ENCODE data around the gene ADCY7.
"Not testable (repeated sequence)": the region's sequence is repeated elsewhere in the genome, so short reads cannot be mapped to it uniquely, and the experiment has no call there.

ADCY7 gene

GRCh38 chr16:50345210-50345609 is 78.9 kb downstream of the ADCY7 start:
- DNase-seq: not testable (repeated sequence)

GRCh38 chr16:50351116-50351515 is 84.8 kb downstream of the ADCY7 start:
- no peak for DNase-seq

- no peak for DNase-seq
These were observed 85.6 kb downstream of the ADCY7 start for GRCh38 chr16:50351952-50352351.

- no peak for DNase-seq
These were observed 87.7 kb downstream of the ADCY7 start for GRCh38 chr16:50354082-50354481.

GRCh38 chr16:50354629-50355456 is 88.5 kb downstream of the ADCY7 start:
- no peak for DNase-seq

GRCh38 chr16:50359626-50360025 is 93.3 kb downstream of the ADCY7 start:
- DNase-seq: no peak

GRCh38 chr16:50360033-50360778 is 93.9 kb downstream of the ADCY7 start:
- no peak for DNase-seq

- DNase-seq: no peak
These were observed 94.4 kb downstream of the ADCY7 start for GRCh38 chr16:50360779-50361178.

- DNase-seq: no peak
These were observed 97.3 kb downstream of the ADCY7 start for GRCh38 chr16:50363656-50364055.

- no peak for DNase-seq
These were observed 99.6 kb downstream of the ADCY7 start for GRCh38 chr16:50365791-50366575.
